ENCODE results near the gene STAU1. TPM values are rescaled to one million over a fixed set of nuclear protein-coding genes. Genes with fewer than 3 reads are reported as not detected.
A peak's percentile ranks its signal among the peaks of the same experiment; 100 is the strongest.
"Not testable (repeated sequence)": the region's sequence is repeated elsewhere in the genome, so short reads cannot be mapped to it uniquely, and the experiment has no call there.

Gene STAU1
- total RNA-seq, 1 donor from 2014 or later: 59.3 TPM

- intact Hi-C loops (cut with DNase I): no loop called here
- DNase-seq (ENCODE audit: low spot score in 2 of 2): no peak
- no peak for TF ChIP-seq CTCF (IDR thresholded peaks at IDR 0.05)
Observed at GRCh38 chr20:49199729-49200293, 11.7 kb upstream of the STAU1 start.

GRCh38 chr20:49192944-49193518, 4.9 kb upstream of the STAU1 start:
- peak in 1 of 2 donors; percentile 2 for DNase-seq (ENCODE audit: low spot score in 2 of 2)
- intact Hi-C loops (cut with DNase I): not testable (repeated sequence)

More at GRCh38 chr20:49199729-49200293, 11.7 kb upstream of the STAU1 start:
- Histone ChIP-seq H3K4me3 (no peak overlapping the region), H3K27me3 (no peaks in the 10 kb centered on the region), H3K27ac (no peak overlapping the region), H3K4me1 (no peaks in the 10 kb centered on the region), H3K36me3 (no peaks in the 10 kb centered on the region), H3K9me3 (no peaks in the 10 kb centered on the region)

GRCh38 chr20:49187330-49187850, 744 bp downstream of the STAU1 start:
- H3K4me3 ChIP-seq: peak overlapping the region; percentile 92 to 97
- no peaks in the 10 kb centered on the region for H3K27me3 ChIP-seq
- H3K9me3 ChIP-seq: no peaks in the 10 kb centered on the region
- peak overlapping the region; percentile 93 to 98 for H3K27ac ChIP-seq
- no peak for DNase-seq (ENCODE audit: low spot score in 2 of 2)
- intact Hi-C loops (cut with DNase I): no loop called here
- H3K36me3 ChIP-seq: no peaks in the 10 kb centered on the region
- peaks cover 0 to 7% of the 10 kb centered on the region in 2 donors for H3K4me1 ChIP-seq
- TF ChIP-seq CTCF (IDR thresholded peaks at IDR 0.05): no peak

More at GRCh38 chr20:49192944-49193518, 4.9 kb upstream of the STAU1 start:
- H3K27ac ChIP-seq, H3K9me3 ChIP-seq, H3K4me1 ChIP-seq, H3K36me3 ChIP-seq, H3K4me3 ChIP-seq, H3K27me3 ChIP-seq: not testable (repeated sequence)

GRCh38 chr20:49186535-49187329, 1.4 kb downstream of the STAU1 start:
- intact Hi-C loops (cut with DNase I): no loop called here
- DNase-seq (ENCODE audit: low spot score in 2 of 2): peak in 1 of 2 donors; percentile 75
- no peaks in the 10 kb centered on the region for H3K9me3 ChIP-seq
- no peaks in the 10 kb centered on the region for H3K36me3 ChIP-seq
- peak overlapping the region; percentile 93 to 98 for H3K27ac ChIP-seq
- no peaks in the 10 kb centered on the region for H3K27me3 ChIP-seq
- TF ChIP-seq CTCF (IDR thresholded peaks at IDR 0.05): no peak
- peaks cover 0 to 7% of the 10 kb centered on the region in 2 donors for H3K4me1 ChIP-seq
- peak overlapping the region; percentile 92 to 97 for H3K4me3 ChIP-seq

- Histone ChIP-seq H3K9me3 (no peaks in the 10 kb centered on the region), H3K36me3 (no peaks in the 10 kb centered on the region), H3K27me3 (no peaks in the 10 kb centered on the region), H3K4me1 (peaks cover 0 to 7% of the 10 kb centered on the region in 2 donors), H3K27ac (no peak overlapping the region), H3K4me3 (no peak overlapping the region)
- no peak for DNase-seq (ENCODE audit: low spot score in 2 of 2)
- intact Hi-C loops (cut with DNase I): no loop called here
- no peak for TF ChIP-seq CTCF (IDR thresholded peaks at IDR 0.05)
Observed at GRCh38 chr20:49185071-49185761, 2.9 kb downstream of the STAU1 start.

Measured in ascending aorta (tissue), 2 donors.